Panc1 (cell line): Measurements from ENCODE around the gene ZNF319. TPM values are rescaled to one million over a fixed set of nuclear protein-coding genes. Genes with fewer than 3 reads are reported as not detected.

ENCODE experiments used
- ATAC-seq: fragments of 200-7000 bp; cut with Tn5 transposase; 2 replicates; pipeline ENCODE4 v1.9.1; 2020; ENCODE audit warnings: mild to moderate bottlenecking, moderate library complexity
- BruUV-seq: library from RNA; stranded (reverse); fragments of 400-500 nt; replicated peaks from 2 replicates; lab custom pipeline; 2021; lab: Mats Ljungman, UMichigan
- CTCF ChIA-PET: fragments of 300-600 bp; sonication (Branson Sonifier 250); formaldehyde crosslinking; loops from one replicate; lab custom pipeline; 2022; ENCODE audit warnings: antibody characterized with exemption; lab: Charles Lee
- POLR2A ChIA-PET: fragments of 300-600 bp; sonication (Branson Sonifier 250); formaldehyde crosslinking; loops from one replicate; lab custom pipeline; 2022; ENCODE audit warnings: antibody characterized with exemption; lab: Charles Lee
- DNase-seq: peaks from one replicate; pipeline ENCODE4 v3.0.0-alpha.2; 2010; ENCODE audit warnings: low read depth, low spot score
- H3K27ac ChIP-seq: 2 replicates; pipeline ENCODE4 v1.5.1; 2011; ENCODE audit warnings: mild to moderate bottlenecking, low read length, inconsistent platforms
- H3K27me3 ChIP-seq: fragments of 200-500 bp; sonication (Bioruptor generic); 2 replicates; pipeline ENCODE4 v1.6.0; 2014; ENCODE audit warnings: low read length, inconsistent platforms; ENCODE audit not compliant: control insufficient read depth, insufficient read depth
- H3K36me3 ChIP-seq: fragments of 200-500 bp; sonication (Bioruptor generic); 2 replicates; pipeline ENCODE4 v1.5.1; 2014; ENCODE audit warnings: inconsistent platforms, mild to moderate bottlenecking, low read length, moderate library complexity; ENCODE audit not compliant: control insufficient read depth, insufficient read depth
- H3K4me1 ChIP-seq: 2 replicates; pipeline ENCODE4 v1.5.1; 2011; ENCODE audit warnings: inconsistent platforms, mild to moderate bottlenecking, low read length, moderate library complexity; ENCODE audit not compliant: control insufficient read depth, insufficient read depth
- H3K4me3 ChIP-seq, 2 experiments: 2 replicates each; pipeline ENCODE4 v1.5.1; 2011 to 2012; ENCODE audit warnings: low read depth in 2 of 2, low read length in 2 of 2, mild to moderate bottlenecking in 2 of 2, inconsistent platforms in 1 of 2, moderate library complexity in 1 of 2
- H3K9me3 ChIP-seq: fragments of 200-500 bp; sonication (Bioruptor generic); 2 replicates; pipeline ENCODE4 v1.5.1; 2014; ENCODE audit warnings: low read depth, mild to moderate bottlenecking, inconsistent platforms, low read length, moderate library complexity; ENCODE audit not compliant: control insufficient read depth, insufficient read depth
- CTCF ChIP-seq: fragments of 450-650 bp; IDR thresholded peaks from 2 replicates; pipeline ENCODE4 v1.5.1; 2017; ENCODE audit warnings: mild to moderate bottlenecking
- POLR2AphosphoS5 ChIP-seq: IDR thresholded peaks from 2 replicates; pipeline ENCODE4 v1.6.1; 2012; ENCODE audit warnings: mild to moderate bottlenecking, low read depth, low read length, moderate library complexity
- REST ChIP-seq, 2 experiments: IDR thresholded peaks; 2 replicates each; pipeline ENCODE4 v1.6.1; 2011 to 2012; ENCODE audit warnings: low read depth in 2 of 2, control low read depth in 1 of 2, low read length in 1 of 2, mild to moderate bottlenecking in 1 of 2, moderate library complexity in 1 of 2; ENCODE audit not compliant: insufficient read depth in 1 of 2
- SIN3A ChIP-seq: IDR thresholded peaks from 2 replicates; pipeline ENCODE4 v1.6.1; 2012; ENCODE audit warnings: low read depth, mild to moderate bottlenecking, low read length, moderate library complexity, borderline replicate concordance; ENCODE audit not compliant: insufficient read depth
- TCF7L2 ChIP-seq: IDR thresholded peaks from 2 replicates; pipeline ENCODE4 v1.6.1; 2011; ENCODE audit warnings: mild to moderate bottlenecking, low read depth, low read length, inconsistent platforms
- in situ Hi-C: cut with HindIII; loops from 2 replicates; pipeline ENCODE4 v1.10.0; 2016; ENCODE audit warnings: low sequenced_read_pairs, low pct_unique_long_range_greater_than_20kb
- intact Hi-C: fragments of 100-400 bp; cut with micrococcal nuclease; formaldehyde crosslinking; loops from one replicate; pipeline ENCODE4 v1.10.0; 2022; ENCODE audit not compliant: unreplicated experiment
- total RNA-seq: library from RNA; stranded (reverse); gene quantifications from one replicate; pipeline ENCODE4 v1.2.1, GENCODE V29; 2021; ENCODE audit not compliant: unreplicated experiment

ZNF319 gene
- total RNA-seq, 1 experiment from 2014 or later, result 6.5 TPM

- no peak for TF ChIP-seq POLR2AphosphoS5
- TF ChIP-seq TCF7L2, result no peak
- no peak for TF ChIP-seq REST (IDR thresholded peaks at IDR 0.05; ENCODE audit: insufficient read depth in 1 of 2, low read depth in 2 of 2, low read length in 1 of 2)
- no peak for TF ChIP-seq CTCF
- no peak for TF ChIP-seq SIN3A
- ChIA-PET CTCF (no interaction called here), POLR2A (no interaction called here)
- in situ Hi-C loops, result no loop called here
- BruUV-seq, result no TSS peak
- H3K36me3 ChIP-seq, result no peaks in the 10 kb centered on the region
- DNase-seq (no peak), ATAC-seq (no peak)
- no peaks in the 10 kb centered on the region for H3K9me3 ChIP-seq
- no peaks in the 10 kb centered on the region for H3K4me1 ChIP-seq
- intact Hi-C loops, result no loop called here
- no peaks in the 10 kb centered on the region for H3K27me3 ChIP-seq
- no peak overlapping the region for H3K4me3 ChIP-seq
- no peak overlapping the region for H3K27ac ChIP-seq
Measured at GRCh38 chr16:57967916-57968315, 32.6 kb downstream of the ZNF319 start.

- Histone ChIP-seq H3K9me3 (no peaks in the 10 kb centered on the region), H3K4me3 (no peak overlapping the region), H3K36me3 (no peaks in the 10 kb centered on the region), H3K27me3 (no peaks in the 10 kb centered on the region), H3K27ac (no peak overlapping the region), H3K4me1 (no peaks in the 10 kb centered on the region)
- in situ Hi-C loops (no loop called here), intact Hi-C loops (no loop called here)
- BruUV-seq, result no TSS peak
- ATAC-seq, result no peak
- CTCF ChIA-PET, result no interaction called here
- DNase-seq, result no peak
- TF ChIP-seq TCF7L2 (no peak), REST (IDR thresholded peaks at IDR 0.05; ENCODE audit: insufficient read depth in 1 of 2, low read depth in 2 of 2, low read length in 1 of 2) (no peak), POLR2AphosphoS5 (no peak), CTCF (no peak), SIN3A (no peak)
- POLR2A ChIA-PET, result no interaction called here
Measured at GRCh38 chr16:57966986-57967385, 33.5 kb downstream of the ZNF319 start.
